Progenitor cell of endocrine pancreas (in vitro differentiated cells): ENCODE measurements around the gene ZNF283. TPM values are rescaled to one million over a fixed set of nuclear protein-coding genes. Genes with fewer than 3 reads are reported as not detected.

Source experiments
- DNase-seq: peaks from one replicate; pipeline ENCODE4 v3.0.0; 2021; ENCODE audit warnings: low spot score; ENCODE audit not compliant: unreplicated experiment
- H3K27ac Mint-ChIP-seq: 2 replicates; pipeline ENCODE4 v1.8.0; 2021; ENCODE audit warnings: mild to moderate bottlenecking, moderate library complexity, mixed read lengths
- H3K27me3 Mint-ChIP-seq: 2 replicates; pipeline ENCODE4 v1.8.0; 2021; ENCODE audit warnings: mixed read lengths
- H3K36me3 Mint-ChIP-seq: 2 replicates; pipeline ENCODE4 v1.8.0; 2022; ENCODE audit warnings: mixed read lengths; ENCODE audit not compliant: insufficient read depth
- H3K4me1 Mint-ChIP-seq: 2 replicates; pipeline ENCODE4 v1.8.0; 2021; ENCODE audit warnings: low read depth, mixed read lengths
- H3K4me3 Mint-ChIP-seq: 2 replicates; pipeline ENCODE4 v1.8.0; 2021; ENCODE audit warnings: low read depth, mild to moderate bottlenecking, moderate library complexity, mixed read lengths
- H3K9me3 Mint-ChIP-seq: 2 replicates; pipeline ENCODE4 v1.8.0; 2021; ENCODE audit warnings: low read depth, mixed read lengths
- total RNA-seq: library from RNA; stranded (reverse); gene quantifications from 2 replicates; pipeline ENCODE4 v1.2.1, GENCODE V29; 2021
- TF ChIP-seq, protein P1 (sequence below): fragments of 200-600 bp; sonication (generic); IDR thresholded peaks from one replicate; pipeline ENCODE4 v1.5.0; 2021; ENCODE audit warnings: antibody characterized with exemption, mild to moderate bottlenecking; ENCODE audit not compliant: unreplicated experiment

ZNF283 gene
- total RNA-seq, 1 donor from 2014 or later, result 14.6 TPM

DNA sequence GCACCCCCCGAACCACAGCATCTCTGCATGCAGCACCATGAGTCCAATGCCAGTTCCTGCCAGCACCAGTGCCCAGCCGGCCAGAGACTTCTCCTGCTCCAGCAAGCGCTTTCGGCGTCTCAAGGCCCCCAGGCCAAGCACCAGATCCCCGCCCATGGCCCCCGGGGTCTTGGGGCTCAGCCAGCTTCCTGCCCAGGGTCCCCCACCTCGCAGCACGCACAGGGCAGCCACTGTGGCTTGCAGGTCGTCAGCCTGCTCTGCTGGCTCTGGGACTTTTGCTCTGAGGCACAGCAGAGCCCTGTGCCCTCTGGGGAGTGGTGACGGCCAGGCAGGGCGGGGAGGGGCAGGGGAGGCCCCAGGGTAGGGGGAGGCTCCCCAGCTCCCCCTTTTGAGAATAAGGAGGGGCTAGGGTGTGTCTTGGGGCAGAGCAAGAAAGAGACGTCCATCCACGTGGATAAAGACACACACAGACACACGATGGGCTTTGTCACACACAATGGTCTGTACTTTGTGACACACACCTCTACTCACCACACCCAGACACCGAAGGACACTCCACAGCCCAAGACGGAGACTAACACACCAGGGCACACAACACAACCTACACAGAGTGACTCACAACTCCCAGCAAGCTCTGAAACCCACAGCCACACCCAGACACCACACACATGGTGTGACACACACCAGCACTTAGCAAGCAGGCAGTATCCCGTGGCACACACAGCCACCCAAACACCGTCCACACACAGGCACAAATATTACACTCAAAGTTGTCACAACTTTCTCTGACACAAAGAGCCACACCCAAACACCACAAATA is 46.2 kb upstream of the ZNF283 start, which contains the start of gene KCNN4:
Gene KCNN4 (minus strand): TSS at position 268 of the 820 bp plus-strand sequence. CDS start 112 bp downstream, at position 156.
- Mint-ChIP-seq H3K27me3 (peaks cover 60% of the 10 kb centered on the region), H3K27ac (no peak within 1 kb of the TSS), H3K36me3 (no peaks in the 10 kb centered on the region), H3K4me1 (peaks cover 11% of the 10 kb centered on the region), H3K4me3 (no peak within 1 kb of the TSS), H3K9me3 (no peaks in the 10 kb centered on the region)
- no peak for DNase-seq
- TF ChIP-seq, protein P1, sequence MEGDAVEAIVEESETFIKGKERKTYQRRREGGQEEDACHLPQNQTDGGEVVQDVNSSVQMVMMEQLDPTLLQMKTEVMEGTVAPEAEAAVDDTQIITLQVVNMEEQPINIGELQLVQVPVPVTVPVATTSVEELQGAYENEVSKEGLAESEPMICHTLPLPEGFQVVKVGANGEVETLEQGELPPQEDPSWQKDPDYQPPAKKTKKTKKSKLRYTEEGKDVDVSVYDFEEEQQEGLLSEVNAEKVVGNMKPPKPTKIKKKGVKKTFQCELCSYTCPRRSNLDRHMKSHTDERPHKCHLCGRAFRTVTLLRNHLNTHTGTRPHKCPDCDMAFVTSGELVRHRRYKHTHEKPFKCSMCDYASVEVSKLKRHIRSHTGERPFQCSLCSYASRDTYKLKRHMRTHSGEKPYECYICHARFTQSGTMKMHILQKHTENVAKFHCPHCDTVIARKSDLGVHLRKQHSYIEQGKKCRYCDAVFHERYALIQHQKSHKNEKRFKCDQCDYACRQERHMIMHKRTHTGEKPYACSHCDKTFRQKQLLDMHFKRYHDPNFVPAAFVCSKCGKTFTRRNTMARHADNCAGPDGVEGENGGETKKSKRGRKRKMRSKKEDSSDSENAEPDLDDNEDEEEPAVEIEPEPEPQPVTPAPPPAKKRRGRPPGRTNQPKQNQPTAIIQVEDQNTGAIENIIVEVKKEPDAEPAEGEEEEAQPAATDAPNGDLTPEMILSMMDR, result no peak

GRCh38 chr19:43781630-43782310 is 45.4 kb upstream of the ZNF283 start:
- H3K27ac Mint-ChIP-seq, result no peak overlapping the region
- no peaks in the 10 kb centered on the region for H3K9me3 Mint-ChIP-seq
- no peak overlapping the region for H3K4me3 Mint-ChIP-seq
- DNase-seq, result no peak
- TF ChIP-seq, protein P1, result no peak
- peaks cover 9% of the 10 kb centered on the region for H3K4me1 Mint-ChIP-seq
- H3K27me3 Mint-ChIP-seq, result peaks cover 58% of the 10 kb centered on the region
- no peaks in the 10 kb centered on the region for H3K36me3 Mint-ChIP-seq

DNA sequence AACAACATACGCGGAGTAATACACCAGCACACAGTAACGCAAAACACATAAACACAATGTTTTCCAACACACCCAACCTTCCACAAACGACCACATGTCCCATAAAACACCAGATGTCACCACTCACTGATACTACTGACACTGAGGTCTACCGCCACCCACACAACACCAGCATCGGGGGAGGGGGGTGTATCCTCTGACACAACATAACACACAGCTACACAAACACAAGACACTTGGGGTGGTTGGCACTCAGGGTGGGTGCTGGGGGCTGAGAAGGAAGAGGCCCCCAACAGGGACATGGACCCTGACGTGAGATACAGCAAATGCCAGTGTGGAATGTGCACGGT is 44.8 kb upstream of the ZNF283 start:
- Mint-ChIP-seq H3K4me1 (peaks cover 9% of the 10 kb centered on the region), H3K9me3 (no peaks in the 10 kb centered on the region), H3K36me3 (no peaks in the 10 kb centered on the region), H3K27me3 (peaks cover 56% of the 10 kb centered on the region), H3K27ac (no peak overlapping the region), H3K4me3 (no peak overlapping the region)
- TF ChIP-seq, protein P1, result no peak
- DNase-seq, result no peak

- Mint-ChIP-seq H3K36me3 (no peaks in the 10 kb centered on the region), H3K27me3 (peaks cover 56% of the 10 kb centered on the region), H3K9me3 (no peaks in the 10 kb centered on the region), H3K4me1 (peaks cover 7% of the 10 kb centered on the region), H3K27ac (no peak overlapping the region), H3K4me3 (no peak overlapping the region)
- no peak for DNase-seq
- TF ChIP-seq, protein P1, result no peak
Measured at GRCh38 chr19:43782689-43783231, 44.4 kb upstream of the ZNF283 start.

GRCh38 chr19:43783636-43784035 is 43.5 kb upstream of the ZNF283 start:
- H3K27ac Mint-ChIP-seq, result no peak overlapping the region
- no peak for DNase-seq
- peaks cover 48% of the 10 kb centered on the region for H3K27me3 Mint-ChIP-seq
- peaks cover 3% of the 10 kb centered on the region for H3K4me1 Mint-ChIP-seq
- no peaks in the 10 kb centered on the region for H3K36me3 Mint-ChIP-seq
- H3K4me3 Mint-ChIP-seq, result no peak overlapping the region
- H3K9me3 Mint-ChIP-seq, result no peaks in the 10 kb centered on the region
- TF ChIP-seq, protein P1, result no peak
